Glutamatergic neuron (in vitro differentiated cells): Measurements from ENCODE around the gene BCL6B. TPM values are rescaled to one million over a fixed set of nuclear protein-coding genes. Genes with fewer than 3 reads are reported as not detected.

Experiments used
- DNase-seq: peaks from one replicate; pipeline ENCODE4 v3.0.0; 2022
- H3K27ac Mint-ChIP-seq: one replicate; pipeline ENCODE4 v1.8.0; 2020; ENCODE audit warnings: mild to moderate bottlenecking, mixed read lengths, inconsistent platforms; ENCODE audit not compliant: unreplicated experiment
- H3K27me3 Mint-ChIP-seq: one replicate; pipeline ENCODE4 v1.8.0; 2020; ENCODE audit warnings: mild to moderate bottlenecking, moderate library complexity, mixed read lengths, inconsistent platforms; ENCODE audit not compliant: unreplicated experiment
- H3K36me3 Mint-ChIP-seq: one replicate; pipeline ENCODE4 v1.8.0; 2020; ENCODE audit warnings: mild to moderate bottlenecking, mixed read lengths, inconsistent platforms; ENCODE audit not compliant: unreplicated experiment
- H3K4me1 Mint-ChIP-seq: one replicate; pipeline ENCODE4 v1.8.0; 2020; ENCODE audit warnings: mild to moderate bottlenecking, low read depth, mixed read lengths, inconsistent platforms; ENCODE audit not compliant: unreplicated experiment
- H3K4me3 Mint-ChIP-seq: one replicate; pipeline ENCODE4 v1.8.0; 2020; ENCODE audit warnings: mild to moderate bottlenecking, mixed read lengths, inconsistent platforms; ENCODE audit not compliant: unreplicated experiment
- H3K9me3 Mint-ChIP-seq: one replicate; pipeline ENCODE4 v1.8.0; 2020; ENCODE audit warnings: mild to moderate bottlenecking, moderate library complexity, mixed read lengths, inconsistent platforms; ENCODE audit not compliant: unreplicated experiment
- total RNA-seq: library from RNA; stranded (reverse); fragmentation: NEBNext Ultra II Directional; extraction: Animal tissue kit (Norgen Biotek cat#: 25700); gene quantifications from one replicate; pipeline ENCODE4 v1.2.1, GENCODE V29; 2021; ENCODE audit not compliant: unreplicated experiment
- TF ChIP-seq, protein P1 (sequence below): fragments of 200-600 bp; sonication (generic); IDR thresholded peaks from one replicate; pipeline ENCODE4 v1.5.0; 2021; ENCODE audit not compliant: partially characterized antibody, unreplicated experiment

Gene BCL6B
- total RNA-seq, 1 donor from 2014 or later: not detected

DNA sequence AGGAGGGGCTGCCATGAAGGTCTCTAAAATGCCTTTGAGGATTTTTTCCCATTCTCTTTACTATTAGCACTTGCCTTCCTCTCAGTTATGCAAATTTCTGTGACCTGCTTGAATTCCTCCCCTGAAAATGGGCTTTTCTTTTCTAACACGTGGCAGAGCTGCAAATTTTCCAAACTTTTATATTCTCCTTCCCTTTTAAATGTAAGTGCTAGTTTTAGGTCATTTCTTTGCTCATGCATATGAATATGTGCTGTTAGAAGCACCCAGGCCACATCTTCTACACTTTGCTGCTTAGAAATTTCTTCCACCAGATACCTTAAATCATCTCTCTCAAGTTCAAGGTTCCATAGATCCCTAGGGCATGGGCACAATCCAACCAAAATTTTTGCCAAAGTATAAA is 45.4 kb downstream of the BCL6B start:
- peaks cover 18% of the 10 kb centered on the region for H3K36me3 Mint-ChIP-seq
- H3K9me3 Mint-ChIP-seq: peaks cover 29% of the 10 kb centered on the region
- peak overlapping the region; percentile 14 for H3K4me3 Mint-ChIP-seq
- no peak for DNase-seq
- TF ChIP-seq, protein P1, sequence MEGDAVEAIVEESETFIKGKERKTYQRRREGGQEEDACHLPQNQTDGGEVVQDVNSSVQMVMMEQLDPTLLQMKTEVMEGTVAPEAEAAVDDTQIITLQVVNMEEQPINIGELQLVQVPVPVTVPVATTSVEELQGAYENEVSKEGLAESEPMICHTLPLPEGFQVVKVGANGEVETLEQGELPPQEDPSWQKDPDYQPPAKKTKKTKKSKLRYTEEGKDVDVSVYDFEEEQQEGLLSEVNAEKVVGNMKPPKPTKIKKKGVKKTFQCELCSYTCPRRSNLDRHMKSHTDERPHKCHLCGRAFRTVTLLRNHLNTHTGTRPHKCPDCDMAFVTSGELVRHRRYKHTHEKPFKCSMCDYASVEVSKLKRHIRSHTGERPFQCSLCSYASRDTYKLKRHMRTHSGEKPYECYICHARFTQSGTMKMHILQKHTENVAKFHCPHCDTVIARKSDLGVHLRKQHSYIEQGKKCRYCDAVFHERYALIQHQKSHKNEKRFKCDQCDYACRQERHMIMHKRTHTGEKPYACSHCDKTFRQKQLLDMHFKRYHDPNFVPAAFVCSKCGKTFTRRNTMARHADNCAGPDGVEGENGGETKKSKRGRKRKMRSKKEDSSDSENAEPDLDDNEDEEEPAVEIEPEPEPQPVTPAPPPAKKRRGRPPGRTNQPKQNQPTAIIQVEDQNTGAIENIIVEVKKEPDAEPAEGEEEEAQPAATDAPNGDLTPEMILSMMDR: no peak
- H3K4me1 Mint-ChIP-seq: peaks cover 13% of the 10 kb centered on the region
- H3K27me3 Mint-ChIP-seq: no peaks in the 10 kb centered on the region
- H3K27ac Mint-ChIP-seq: no peak overlapping the region

DNA sequence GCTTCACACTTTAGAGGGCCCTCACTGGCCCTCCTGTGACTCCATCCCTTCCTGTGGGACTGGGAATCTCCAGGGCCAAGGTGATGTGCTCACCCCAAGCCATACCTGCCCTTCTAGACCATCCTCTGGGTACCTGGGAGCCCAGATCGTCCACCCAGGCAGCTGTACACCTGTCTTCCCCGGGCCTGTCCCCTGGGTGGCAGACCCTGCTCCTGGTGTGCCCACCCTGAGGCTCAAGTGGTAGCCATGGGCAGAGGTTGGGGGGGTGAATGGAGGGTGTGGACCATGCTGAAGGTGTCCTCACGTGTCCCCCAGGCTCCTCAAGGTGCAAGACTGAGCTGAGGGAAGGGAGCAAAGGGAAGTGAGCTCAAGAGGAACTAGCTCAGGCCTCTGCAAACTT is 47.9 kb downstream of the BCL6B start:
- Mint-ChIP-seq H3K27me3 (no peaks in the 10 kb centered on the region), H3K9me3 (peaks cover 21% of the 10 kb centered on the region), H3K36me3 (peaks cover 18% of the 10 kb centered on the region), H3K27ac (no peak overlapping the region), H3K4me1 (peaks cover under 1% of the 10 kb centered on the region), H3K4me3 (no peak overlapping the region)
- DNase-seq: no peak
- TF ChIP-seq, protein P1: no peak

DNA sequence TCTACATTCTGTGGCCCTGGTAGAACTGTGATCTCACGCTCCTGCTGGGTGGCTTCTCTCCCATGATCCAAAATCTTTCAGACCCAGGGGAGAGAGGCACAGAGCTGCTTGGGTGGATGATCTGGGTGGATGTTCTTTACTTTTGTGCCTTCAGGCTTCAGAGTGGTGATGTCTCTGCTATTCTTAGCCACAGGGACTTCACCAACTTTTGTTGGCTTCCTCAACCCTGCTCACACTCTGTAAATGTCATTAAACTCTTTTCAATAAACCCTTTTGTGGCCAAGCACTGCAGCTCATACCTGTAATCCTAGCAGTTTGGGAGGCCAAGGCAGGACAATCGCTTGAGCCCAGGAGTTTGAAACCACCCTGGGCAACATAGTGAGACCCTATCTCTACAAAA is 49.6 kb downstream of the BCL6B start:
- no peaks in the 10 kb centered on the region for H3K4me1 Mint-ChIP-seq
- no peak overlapping the region for H3K4me3 Mint-ChIP-seq
- no peak for DNase-seq
- H3K27ac Mint-ChIP-seq: no peak overlapping the region
- peaks cover 17% of the 10 kb centered on the region for H3K9me3 Mint-ChIP-seq
- TF ChIP-seq, protein P1: no peak
- H3K36me3 Mint-ChIP-seq: peaks cover 20% of the 10 kb centered on the region
- H3K27me3 Mint-ChIP-seq: no peaks in the 10 kb centered on the region

DNA sequence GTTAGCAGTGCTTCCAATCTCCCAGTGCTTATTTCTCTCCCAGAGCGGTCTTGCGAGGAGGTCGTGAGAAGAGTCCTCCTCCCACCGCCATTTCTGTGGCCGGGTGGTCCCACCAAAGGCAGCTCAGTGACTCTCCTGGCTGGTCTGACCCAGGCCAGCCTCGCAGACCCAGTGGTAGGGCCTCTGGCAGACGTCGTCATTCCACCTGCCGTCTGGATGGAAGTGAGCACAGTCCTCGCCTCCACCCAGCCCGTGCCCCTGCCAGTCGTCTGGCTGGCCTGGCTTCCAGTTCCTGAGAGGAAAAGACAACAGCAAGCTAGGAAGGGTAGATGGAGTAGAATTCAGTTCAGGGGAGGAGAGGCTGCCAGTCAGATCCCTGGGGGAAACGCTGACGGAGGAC is 52.1 kb downstream of the BCL6B start:
- no peak for DNase-seq
- Mint-ChIP-seq H3K9me3 (peaks cover 9% of the 10 kb centered on the region), H3K36me3 (peaks cover 7% of the 10 kb centered on the region), H3K27ac (no peak overlapping the region), H3K4me1 (no peaks in the 10 kb centered on the region), H3K4me3 (no peak overlapping the region), H3K27me3 (peaks cover 2% of the 10 kb centered on the region)
- TF ChIP-seq, protein P1: no peak

DNA sequence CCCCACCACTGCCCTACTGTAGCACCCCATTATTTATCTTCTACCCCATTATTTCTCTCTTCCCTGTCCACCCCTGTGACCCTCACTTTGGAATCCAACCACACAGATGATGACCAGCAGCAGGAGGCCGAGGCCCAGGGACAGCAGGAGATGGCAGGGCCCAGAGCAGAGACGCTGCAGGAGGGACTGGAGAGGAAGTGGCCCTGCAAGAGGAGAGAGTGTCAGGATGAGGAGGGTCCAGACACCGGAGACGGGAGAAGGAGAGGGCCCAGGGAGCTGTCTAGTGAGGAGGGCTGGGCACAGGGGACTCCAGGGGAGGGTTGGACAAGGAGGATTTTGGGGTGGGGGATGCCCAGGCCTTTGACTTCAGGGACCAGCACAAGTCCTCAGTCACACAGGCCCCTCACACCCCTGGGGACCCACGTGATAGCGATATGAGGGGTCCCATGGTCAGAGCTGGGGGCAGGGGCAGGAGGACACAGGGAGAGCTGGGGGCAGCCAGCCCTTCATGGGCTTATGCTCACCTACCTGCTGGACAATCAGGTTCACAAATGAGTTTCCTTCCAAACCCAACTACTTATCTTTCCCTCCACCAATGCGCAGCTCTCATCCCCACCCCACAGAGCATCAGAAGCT is 55.2 kb downstream of the BCL6B start:
- peaks cover 2% of the 10 kb centered on the region for H3K27me3 Mint-ChIP-seq
- peaks cover 7% of the 10 kb centered on the region for H3K36me3 Mint-ChIP-seq
- TF ChIP-seq, protein P1: no peak
- no peak overlapping the region for H3K27ac Mint-ChIP-seq
- peaks cover 5% of the 10 kb centered on the region for H3K9me3 Mint-ChIP-seq
- no peak overlapping the region for H3K4me3 Mint-ChIP-seq
- H3K4me1 Mint-ChIP-seq: no peaks in the 10 kb centered on the region
- DNase-seq: no peak
